Panc1 (cell line): Measurements from ENCODE around the gene IQSEC2. TPM values are rescaled to one million over a fixed set of nuclear protein-coding genes. Genes with fewer than 3 reads are reported as not detected.

Source experiments
- ATAC-seq: fragments of 200-7000 bp; cut with Tn5 transposase; 2 replicates; pipeline ENCODE4 v1.9.1; 2020; ENCODE audit warnings: mild to moderate bottlenecking, moderate library complexity
- BruUV-seq: library from RNA; stranded (reverse); fragments of 400-500 nt; replicated peaks from 2 replicates; lab custom pipeline; 2021; lab: Mats Ljungman, UMichigan
- CTCF ChIA-PET: fragments of 300-600 bp; sonication (Branson Sonifier 250); formaldehyde crosslinking; loops from one replicate; lab custom pipeline; 2022; ENCODE audit warnings: antibody characterized with exemption; lab: Charles Lee
- POLR2A ChIA-PET: fragments of 300-600 bp; sonication (Branson Sonifier 250); formaldehyde crosslinking; loops from one replicate; lab custom pipeline; 2022; ENCODE audit warnings: antibody characterized with exemption; lab: Charles Lee
- DNase-seq: peaks from one replicate; pipeline ENCODE4 v3.0.0-alpha.2; 2010; ENCODE audit warnings: low read depth, low spot score
- H3K27ac ChIP-seq: 2 replicates; pipeline ENCODE4 v1.5.1; 2011; ENCODE audit warnings: mild to moderate bottlenecking, low read length, inconsistent platforms
- H3K27me3 ChIP-seq: fragments of 200-500 bp; sonication (Bioruptor generic); 2 replicates; pipeline ENCODE4 v1.6.0; 2014; ENCODE audit warnings: low read length, inconsistent platforms; ENCODE audit not compliant: control insufficient read depth, insufficient read depth
- H3K36me3 ChIP-seq: fragments of 200-500 bp; sonication (Bioruptor generic); 2 replicates; pipeline ENCODE4 v1.5.1; 2014; ENCODE audit warnings: inconsistent platforms, mild to moderate bottlenecking, low read length, moderate library complexity; ENCODE audit not compliant: control insufficient read depth, insufficient read depth
- H3K4me1 ChIP-seq: 2 replicates; pipeline ENCODE4 v1.5.1; 2011; ENCODE audit warnings: inconsistent platforms, mild to moderate bottlenecking, low read length, moderate library complexity; ENCODE audit not compliant: control insufficient read depth, insufficient read depth
- H3K4me3 ChIP-seq, 2 experiments: 2 replicates each; pipeline ENCODE4 v1.5.1; 2011 to 2012; ENCODE audit warnings: low read depth in 2 of 2, low read length in 2 of 2, mild to moderate bottlenecking in 2 of 2, inconsistent platforms in 1 of 2, moderate library complexity in 1 of 2
- H3K9me3 ChIP-seq: fragments of 200-500 bp; sonication (Bioruptor generic); 2 replicates; pipeline ENCODE4 v1.5.1; 2014; ENCODE audit warnings: low read depth, mild to moderate bottlenecking, inconsistent platforms, low read length, moderate library complexity; ENCODE audit not compliant: control insufficient read depth, insufficient read depth
- CTCF ChIP-seq: fragments of 450-650 bp; IDR thresholded peaks from 2 replicates; pipeline ENCODE4 v1.5.1; 2017; ENCODE audit warnings: mild to moderate bottlenecking
- POLR2AphosphoS5 ChIP-seq: IDR thresholded peaks from 2 replicates; pipeline ENCODE4 v1.6.1; 2012; ENCODE audit warnings: mild to moderate bottlenecking, low read depth, low read length, moderate library complexity
- REST ChIP-seq, 2 experiments: IDR thresholded peaks; 2 replicates each; pipeline ENCODE4 v1.6.1; 2011 to 2012; ENCODE audit warnings: low read depth in 2 of 2, control low read depth in 1 of 2, low read length in 1 of 2, mild to moderate bottlenecking in 1 of 2, moderate library complexity in 1 of 2; ENCODE audit not compliant: insufficient read depth in 1 of 2
- SIN3A ChIP-seq: IDR thresholded peaks from 2 replicates; pipeline ENCODE4 v1.6.1; 2012; ENCODE audit warnings: low read depth, mild to moderate bottlenecking, low read length, moderate library complexity, borderline replicate concordance; ENCODE audit not compliant: insufficient read depth
- TCF7L2 ChIP-seq: IDR thresholded peaks from 2 replicates; pipeline ENCODE4 v1.6.1; 2011; ENCODE audit warnings: mild to moderate bottlenecking, low read depth, low read length, inconsistent platforms
- in situ Hi-C: cut with HindIII; loops from 2 replicates; pipeline ENCODE4 v1.10.0; 2016; ENCODE audit warnings: low sequenced_read_pairs, low pct_unique_long_range_greater_than_20kb
- intact Hi-C: fragments of 100-400 bp; cut with micrococcal nuclease; formaldehyde crosslinking; loops from one replicate; pipeline ENCODE4 v1.10.0; 2022; ENCODE audit not compliant: unreplicated experiment
- total RNA-seq: library from RNA; stranded (reverse); gene quantifications from one replicate; pipeline ENCODE4 v1.2.1, GENCODE V29; 2021; ENCODE audit not compliant: unreplicated experiment

The IQSEC2 gene
- total RNA-seq, 1 experiment from 2014 or later = 38.8 TPM

GRCh38 chrX:53316111-53316859 is 34.9 kb upstream of the IQSEC2 start:
- Histone ChIP-seq H3K9me3 (no peaks in the 10 kb centered on the region), H3K27ac (no peak overlapping the region), H3K36me3 (no peaks in the 10 kb centered on the region), H3K4me3 (no peak overlapping the region), H3K4me1 (peaks cover 7% of the 10 kb centered on the region), H3K27me3 (no peaks in the 10 kb centered on the region; the same call in 1 of the 2 replicates)
- in situ Hi-C loops (no loop called here), intact Hi-C loops (loop anchor here (2.0 kb wide), 1 partner anchor 119 kb away; the partner anchor contains the start of gene HSD17B10)
- no peak for ATAC-seq
- BruUV-seq = no TSS peak
- POLR2A ChIA-PET = interaction anchor here (1.4 kb wide), 1 partner anchor 107 kb away, joined by 3 read pairs; the partner anchor contains the start of genes RIBC1 and SMC1A
- no peak for DNase-seq
- CTCF ChIA-PET = interaction anchor here (0.6 kb wide), 2 partner anchors 31 to 48 kb away, joined by 3 to 5 read pairs; no protein-coding TSS in a partner anchor
- TF ChIP-seq TCF7L2 = no peak
- TF ChIP-seq REST (IDR thresholded peaks at IDR 0.05; ENCODE audit: insufficient read depth in 1 of 2, low read depth in 2 of 2, low read length in 1 of 2) = no peak
- TF ChIP-seq CTCF = no peak
- TF ChIP-seq SIN3A = no peak
- no peak for TF ChIP-seq POLR2AphosphoS5

GRCh38 chrX:53313728-53314105 is 32.3 kb upstream of the IQSEC2 start:
- Histone ChIP-seq H3K4me3 (no peak overlapping the region), H3K36me3 (no peaks in the 10 kb centered on the region), H3K9me3 (no peaks in the 10 kb centered on the region), H3K27me3 (no peaks in the 10 kb centered on the region), H3K4me1 (peaks cover 3% of the 10 kb centered on the region), H3K27ac (no peak overlapping the region)
- POLR2A ChIA-PET = no interaction called here
- DNase-seq = no peak
- in situ Hi-C loops = no loop called here
- ATAC-seq = no peak
- TF ChIP-seq TCF7L2 (no peak), CTCF (no peak), SIN3A (no peak), POLR2AphosphoS5 (no peak), REST (IDR thresholded peaks at IDR 0.05; ENCODE audit: insufficient read depth in 1 of 2, low read depth in 2 of 2, low read length in 1 of 2) (no peak)
- no TSS peak for BruUV-seq
- intact Hi-C loops = no loop called here
- CTCF ChIA-PET = interaction anchor here (0.8 to 2.2 kb wide), 6 partner anchors 10 to 168 kb away, joined by 3 to 8 read pairs (median 4); no protein-coding TSS in a partner anchor
